Nephron (organoid): ENCODE measurements around the gene SCAPER.

Experiments
- H3K27ac Mint-ChIP-seq, 3 experiments: 2 replicates each; pipeline ENCODE4 v1.8.0; 2020; ENCODE audit warnings: mixed read lengths in 3 of 3, mild to moderate bottlenecking in 2 of 3, moderate library complexity in 1 of 3
- H3K27me3 Mint-ChIP-seq: 2 replicates; pipeline ENCODE4 v1.8.0; 2021; ENCODE audit warnings: low read depth, mild to moderate bottlenecking, moderate library complexity, mixed read lengths
- H3K36me3 Mint-ChIP-seq: 2 replicates; pipeline ENCODE4 v1.8.0; 2020; ENCODE audit warnings: low read depth, mixed read lengths
- H3K4me1 Mint-ChIP-seq: 2 replicates; pipeline ENCODE4 v1.8.0; 2020; ENCODE audit warnings: mixed read lengths
- H3K4me3 Mint-ChIP-seq, 3 experiments: 2 replicates each; pipeline ENCODE4 v1.8.0; 2020; ENCODE audit warnings: mild to moderate bottlenecking in 3 of 3, mixed read lengths in 3 of 3, moderate library complexity in 2 of 3
- H3K9me3 Mint-ChIP-seq: 2 replicates; pipeline ENCODE4 v1.8.0; 2020; ENCODE audit warnings: mixed read lengths
- TF ChIP-seq, protein P1 (sequence below), 3 experiments: fragments of 200-600 bp; sonication (generic); IDR thresholded peaks; one replicate each; pipeline ENCODE4 v1.5.0; 2021; ENCODE audit warnings: antibody characterized with exemption in 3 of 3; ENCODE audit not compliant: unreplicated experiment in 3 of 3

SCAPER gene

GRCh38 chr15:76349301-76350070 is 555.7 kb downstream of the SCAPER start:
- H3K36me3 Mint-ChIP-seq: peaks cover 13% of the 10 kb centered on the region

GRCh38 chr15:76347482-76348055 is 557.6 kb downstream of the SCAPER start:
- Mint-ChIP-seq H3K4me1 (peaks cover 11% of the 10 kb centered on the region), H3K27ac (no peak overlapping the region), H3K9me3 (peaks cover 2% of the 10 kb centered on the region), H3K36me3 (peaks cover 13% of the 10 kb centered on the region), H3K27me3 (peaks cover 93% of the 10 kb centered on the region), H3K4me3 (peak overlapping the region; percentile 61 to 66 (median 64))
- TF ChIP-seq, protein P1, sequence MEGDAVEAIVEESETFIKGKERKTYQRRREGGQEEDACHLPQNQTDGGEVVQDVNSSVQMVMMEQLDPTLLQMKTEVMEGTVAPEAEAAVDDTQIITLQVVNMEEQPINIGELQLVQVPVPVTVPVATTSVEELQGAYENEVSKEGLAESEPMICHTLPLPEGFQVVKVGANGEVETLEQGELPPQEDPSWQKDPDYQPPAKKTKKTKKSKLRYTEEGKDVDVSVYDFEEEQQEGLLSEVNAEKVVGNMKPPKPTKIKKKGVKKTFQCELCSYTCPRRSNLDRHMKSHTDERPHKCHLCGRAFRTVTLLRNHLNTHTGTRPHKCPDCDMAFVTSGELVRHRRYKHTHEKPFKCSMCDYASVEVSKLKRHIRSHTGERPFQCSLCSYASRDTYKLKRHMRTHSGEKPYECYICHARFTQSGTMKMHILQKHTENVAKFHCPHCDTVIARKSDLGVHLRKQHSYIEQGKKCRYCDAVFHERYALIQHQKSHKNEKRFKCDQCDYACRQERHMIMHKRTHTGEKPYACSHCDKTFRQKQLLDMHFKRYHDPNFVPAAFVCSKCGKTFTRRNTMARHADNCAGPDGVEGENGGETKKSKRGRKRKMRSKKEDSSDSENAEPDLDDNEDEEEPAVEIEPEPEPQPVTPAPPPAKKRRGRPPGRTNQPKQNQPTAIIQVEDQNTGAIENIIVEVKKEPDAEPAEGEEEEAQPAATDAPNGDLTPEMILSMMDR (IDR thresholded peaks at IDR 0.05; ENCODE audit: unreplicated experiment in 3 of 3): no peak

More at GRCh38 chr15:76349301-76350070, 555.7 kb downstream of the SCAPER start:
- TF ChIP-seq, protein P1 (IDR thresholded peaks at IDR 0.05; ENCODE audit: unreplicated experiment in 3 of 3): no peak
- no peaks in the 10 kb centered on the region for H3K9me3 Mint-ChIP-seq
- peaks cover 11% of the 10 kb centered on the region for H3K4me1 Mint-ChIP-seq
- H3K27ac Mint-ChIP-seq: no peak overlapping the region
- H3K4me3 Mint-ChIP-seq: no peak overlapping the region
- peaks cover 81% of the 10 kb centered on the region for H3K27me3 Mint-ChIP-seq

GRCh38 chr15:76346669-76347481 is 558.3 kb downstream of the SCAPER start:
- H3K27me3 Mint-ChIP-seq: peaks cover 91% of the 10 kb centered on the region
- H3K4me1 Mint-ChIP-seq: peaks cover 15% of the 10 kb centered on the region
- H3K36me3 Mint-ChIP-seq: peaks cover 13% of the 10 kb centered on the region

GRCh38 chr15:76345880-76346668 is 559.1 kb downstream of the SCAPER start:
- H3K27ac Mint-ChIP-seq: no peak overlapping the region
- H3K27me3 Mint-ChIP-seq: peaks cover 94% of the 10 kb centered on the region
- peaks cover 13% of the 10 kb centered on the region for H3K36me3 Mint-ChIP-seq
- H3K4me3 Mint-ChIP-seq: peak overlapping the region; percentile 35 to 76 (median 66)
- H3K4me1 Mint-ChIP-seq: peaks cover 19% of the 10 kb centered on the region
- TF ChIP-seq, protein P1 (IDR thresholded peaks at IDR 0.05; ENCODE audit: unreplicated experiment in 3 of 3): no peak
- H3K9me3 Mint-ChIP-seq: peaks cover 2% of the 10 kb centered on the region

More at GRCh38 chr15:76346669-76347481, 558.3 kb downstream of the SCAPER start:
- H3K4me3 Mint-ChIP-seq: peak overlapping the region; percentile 62 to 75 (median 65)
- TF ChIP-seq, protein P1 (IDR thresholded peaks at IDR 0.05; ENCODE audit: unreplicated experiment in 3 of 3): no peak
- no peak overlapping the region for H3K27ac Mint-ChIP-seq
- peaks cover 2% of the 10 kb centered on the region for H3K9me3 Mint-ChIP-seq

- TF ChIP-seq, protein P1 (IDR thresholded peaks at IDR 0.05; ENCODE audit: unreplicated experiment in 3 of 3): no peak
- H3K4me1 Mint-ChIP-seq: peaks cover 23% of the 10 kb centered on the region
- peaks cover 2% of the 10 kb centered on the region for H3K9me3 Mint-ChIP-seq
- peak overlapping the region; percentile 35 to 76 (median 66) for H3K4me3 Mint-ChIP-seq
- H3K36me3 Mint-ChIP-seq: peaks cover 13% of the 10 kb centered on the region
- no peak overlapping the region for H3K27ac Mint-ChIP-seq
- peaks cover 94% of the 10 kb centered on the region for H3K27me3 Mint-ChIP-seq
These were observed 559.6 kb downstream of the SCAPER start for GRCh38 chr15:76345583-76345879.
